Astrocyte (in vitro differentiated cells and primary cell): ENCODE measurements around the gene ALDH16A1.

Experiments
- CTCF ChIP-seq: IDR thresholded peaks from 2 replicates; pipeline ENCODE4 v1.5.1; 2011; ENCODE audit warnings: low read depth, mild to moderate bottlenecking, inconsistent platforms, low read length, moderate library complexity; ENCODE audit not compliant: insufficient read depth
- EZH2 ChIP-seq: IDR thresholded peaks from 2 replicates; pipeline ENCODE4 v1.6.1; 2012; ENCODE audit warnings: mild to moderate bottlenecking, low read length, inconsistent platforms; ENCODE audit not compliant: insufficient read depth

DNA sequence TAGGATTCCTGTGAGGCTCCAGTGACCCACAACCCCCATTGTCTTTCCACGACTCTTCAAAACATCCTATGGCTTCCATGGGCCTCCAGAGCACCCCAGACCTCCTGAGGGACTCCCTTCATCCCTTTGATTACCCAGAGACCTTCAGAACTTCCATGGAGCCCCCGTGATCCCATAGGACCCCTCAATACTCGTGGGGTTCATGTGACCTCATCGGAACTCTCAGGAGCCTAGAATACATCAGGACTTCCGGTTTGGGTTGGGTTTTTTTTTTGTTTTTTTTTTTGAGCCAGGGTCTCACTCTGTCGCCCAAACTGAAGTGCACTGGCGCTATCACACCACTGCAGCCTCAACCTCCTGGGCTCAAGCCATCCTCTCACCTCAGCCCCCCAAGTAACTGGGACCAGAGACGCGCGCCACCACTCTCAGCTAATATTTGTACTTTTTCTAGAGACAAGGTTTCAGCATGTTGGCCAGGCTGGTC, 774 bp downstream of the ALDH16A1 start:
- TF ChIP-seq CTCF: no peak
- no peak for TF ChIP-seq EZH2
